Skeletal muscle satellite cell (primary cell): ENCODE measurements around the gene POU6F2.

Experiments
- H3K27me3 ChIP-seq: 2 replicates; pipeline ENCODE4 v1.7.0; 2013; ENCODE audit warnings: low read length; ENCODE audit not compliant: control insufficient read depth, insufficient read depth
- H3K36me3 ChIP-seq: 2 replicates; pipeline ENCODE4 v1.7.0; 2013; ENCODE audit warnings: mild to moderate bottlenecking, control low read depth, low read length; ENCODE audit not compliant: insufficient read depth
- H3K4me1 ChIP-seq: 2 replicates; pipeline ENCODE4 v1.7.0; 2013; ENCODE audit warnings: low read length; ENCODE audit not compliant: control insufficient read depth, insufficient read depth
- H3K4me2 ChIP-seq: 2 replicates; pipeline ENCODE4 v1.7.0; 2013; ENCODE audit warnings: mild to moderate bottlenecking, low read length
- H3K4me3 ChIP-seq: 2 replicates; pipeline ENCODE4 v1.7.0; 2013; ENCODE audit warnings: low read length
- H3K9ac ChIP-seq: 2 replicates; pipeline ENCODE4 v1.7.0; 2013; ENCODE audit warnings: mild to moderate bottlenecking, low read depth, low read length, moderate library complexity
- H3K9me3 ChIP-seq: replicated peaks from 2 replicates; pipeline ENCODE4 v1.7.0; 2013; ENCODE audit warnings: mild to moderate bottlenecking, control low read depth, low read length

The POU6F2 gene

GRCh38 chr7:39432368-39432767 lies 454.7 kb downstream of the POU6F2 start:
- no peak overlapping the region for H3K9ac ChIP-seq
- H3K4me3 ChIP-seq, result no peak overlapping the region
- H3K27me3 ChIP-seq, result peaks cover 4% of the 10 kb centered on the region
- H3K36me3 ChIP-seq, result no peaks in the 10 kb centered on the region
- H3K4me1 ChIP-seq, result peaks cover 10% of the 10 kb centered on the region
- H3K4me2 ChIP-seq, result no peak overlapping the region
- H3K9me3 ChIP-seq, result no peaks in the 10 kb centered on the region

GRCh38 chr7:39432807-39433416 lies 455.2 kb downstream of the POU6F2 start:
- Histone ChIP-seq H3K9ac (no peak overlapping the region), H3K4me3 (no peak overlapping the region), H3K4me1 (peaks cover 7% of the 10 kb centered on the region), H3K27me3 (peaks cover 4% of the 10 kb centered on the region), H3K4me2 (no peak overlapping the region), H3K36me3 (no peaks in the 10 kb centered on the region), H3K9me3 (no peaks in the 10 kb centered on the region)

- Histone ChIP-seq H3K36me3 (no peaks in the 10 kb centered on the region), H3K4me1 (peaks cover 1% of the 10 kb centered on the region), H3K4me3 (no peak overlapping the region), H3K9me3 (no peaks in the 10 kb centered on the region), H3K4me2 (no peak overlapping the region), H3K27me3 (peaks cover 4% of the 10 kb centered on the region), H3K9ac (no peak overlapping the region)
Observed at GRCh38 chr7:39433550-39433949, 455.8 kb downstream of the POU6F2 start.

DNA sequence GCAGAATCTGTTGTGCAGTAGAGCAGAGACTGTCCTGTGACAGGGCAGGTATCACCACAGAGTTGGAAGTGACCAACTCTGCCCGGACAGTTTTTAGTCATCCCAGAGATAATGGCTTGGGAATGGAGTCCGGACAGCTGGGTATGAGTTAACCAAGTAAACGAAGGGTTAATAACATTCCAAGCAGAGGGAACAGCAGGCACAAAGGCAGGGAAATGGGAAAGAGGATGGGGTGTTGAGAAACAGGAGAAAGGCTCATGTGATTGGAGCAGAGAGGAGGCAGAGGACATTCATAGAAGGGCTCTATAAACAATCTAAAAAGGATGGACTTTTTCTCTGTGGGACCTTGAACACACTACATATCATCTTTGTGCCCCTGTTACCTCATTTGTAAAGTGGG lies 456.3 kb downstream of the POU6F2 start:
- Histone ChIP-seq H3K9me3 (no peaks in the 10 kb centered on the region), H3K36me3 (no peaks in the 10 kb centered on the region), H3K9ac (no peak overlapping the region), H3K27me3 (peaks cover 4% of the 10 kb centered on the region), H3K4me1 (no peaks in the 10 kb centered on the region), H3K4me3 (no peak overlapping the region), H3K4me2 (no peak overlapping the region)

GRCh38 chr7:39446546-39446945 lies 468.8 kb downstream of the POU6F2 start:
- Histone ChIP-seq H3K9ac (no peak overlapping the region), H3K4me1 (no peaks in the 10 kb centered on the region), H3K36me3 (no peaks in the 10 kb centered on the region), H3K4me2 (no peak overlapping the region), H3K9me3 (no peaks in the 10 kb centered on the region), H3K4me3 (no peak overlapping the region), H3K27me3 (peaks cover 45% of the 10 kb centered on the region)

- Histone ChIP-seq H3K9ac (no peak overlapping the region), H3K27me3 (peaks cover 16% of the 10 kb centered on the region), H3K4me3 (no peak overlapping the region), H3K9me3 (no peaks in the 10 kb centered on the region), H3K36me3 (no peaks in the 10 kb centered on the region), H3K4me1 (no peaks in the 10 kb centered on the region), H3K4me2 (no peak overlapping the region)
Observed at GRCh38 chr7:39451901-39452300, 474.2 kb downstream of the POU6F2 start.

DNA sequence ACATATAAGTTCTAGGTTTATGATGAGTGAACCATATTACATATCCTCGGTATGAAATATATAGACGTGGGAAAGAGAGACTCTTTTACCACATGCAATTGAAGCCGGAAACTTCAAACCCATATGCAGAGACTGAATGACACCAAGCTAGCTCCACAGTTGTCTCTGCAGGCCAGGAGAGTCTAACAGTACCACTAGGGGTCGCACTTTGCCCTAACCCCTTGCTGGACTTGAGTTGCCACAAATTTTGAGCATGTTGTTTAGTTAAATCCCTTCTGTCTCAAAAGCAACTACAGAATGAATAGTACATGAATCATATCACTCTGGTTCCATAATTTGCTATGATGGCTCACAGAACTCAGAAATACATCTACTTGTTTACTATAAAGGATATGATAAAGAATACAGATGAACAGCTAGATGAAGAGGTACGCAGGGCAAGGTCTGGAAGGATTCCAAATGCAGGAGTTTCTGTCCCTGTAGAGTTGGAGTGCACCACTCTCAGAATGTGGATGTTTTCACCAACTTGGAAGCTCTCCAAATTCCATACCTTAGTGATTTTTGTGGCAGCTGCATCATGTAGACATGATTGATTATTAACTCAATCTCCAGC lies 476.1 kb downstream of the POU6F2 start:
- Histone ChIP-seq H3K27me3 (peaks cover 6% of the 10 kb centered on the region), H3K4me1 (peaks cover 4% of the 10 kb centered on the region), H3K9ac (no peak overlapping the region), H3K9me3 (no peaks in the 10 kb centered on the region), H3K4me3 (no peak overlapping the region), H3K36me3 (no peaks in the 10 kb centered on the region), H3K4me2 (no peak overlapping the region)

DNA sequence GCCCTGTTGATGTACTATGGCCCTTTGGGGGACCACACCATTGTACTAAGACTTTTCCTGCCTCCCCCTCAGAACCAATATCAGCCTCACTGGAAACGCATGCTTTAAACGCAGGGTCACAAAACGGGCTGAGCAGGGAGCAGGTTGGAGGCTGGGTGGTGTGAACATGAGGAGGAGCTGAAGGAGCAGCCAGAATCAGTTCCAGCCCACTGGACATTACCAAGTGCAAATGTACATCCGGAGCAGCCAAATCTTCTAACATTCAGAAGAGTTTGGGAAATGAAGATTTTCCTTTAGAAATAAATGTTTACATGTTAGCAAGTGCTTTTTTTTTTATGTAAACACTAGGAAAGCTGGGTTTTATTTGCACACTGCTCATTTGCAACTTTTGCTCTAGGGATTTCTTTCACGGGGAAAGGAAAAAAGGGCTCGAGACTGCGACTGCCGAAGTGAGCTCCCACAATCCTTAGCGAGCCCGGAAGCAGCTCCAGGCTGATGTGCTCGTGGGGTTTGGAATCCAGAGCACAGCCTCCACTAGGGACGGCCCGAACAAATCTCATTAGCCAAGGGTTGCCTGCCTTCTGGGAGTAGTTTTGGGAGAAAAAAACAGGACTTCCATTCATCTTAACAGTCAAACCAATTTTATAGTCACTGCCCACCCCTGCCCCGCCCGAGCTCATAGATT lies 480.5 kb downstream of the POU6F2 start:
- peak overlapping the region; percentile 5 for H3K9ac ChIP-seq
- peaks cover 7% of the 10 kb centered on the region for H3K27me3 ChIP-seq
- H3K4me3 ChIP-seq, result peak overlapping the region; percentile 56
- peak overlapping the region; percentile 74 for H3K4me2 ChIP-seq
- no peaks in the 10 kb centered on the region for H3K9me3 ChIP-seq
- no peaks in the 10 kb centered on the region for H3K36me3 ChIP-seq
- peaks cover 4% of the 10 kb centered on the region for H3K4me1 ChIP-seq

DNA sequence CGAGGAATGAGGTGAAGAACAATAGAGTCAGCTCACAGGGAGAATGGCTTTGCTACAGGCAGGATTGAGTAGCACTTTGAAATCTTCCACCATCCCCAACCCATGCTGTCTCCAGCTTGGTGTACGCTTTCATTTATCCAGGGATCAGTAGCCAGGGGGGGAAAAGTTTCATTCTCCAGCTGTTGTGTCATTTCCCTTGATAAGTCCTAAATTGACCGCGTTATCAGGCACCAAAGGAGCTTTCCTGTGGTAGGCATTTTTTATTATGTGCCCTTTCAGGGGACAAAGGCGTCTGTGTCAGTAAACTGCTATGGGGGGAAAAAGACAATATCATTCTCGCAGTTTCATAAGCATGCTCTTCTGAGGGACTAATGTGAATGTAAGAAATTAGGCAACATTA lies 481.9 kb downstream of the POU6F2 start:
- Histone ChIP-seq H3K36me3 (no peaks in the 10 kb centered on the region), H3K27me3 (peaks cover 7% of the 10 kb centered on the region), H3K4me3 (no peak overlapping the region), H3K9me3 (no peaks in the 10 kb centered on the region), H3K4me2 (no peak overlapping the region), H3K9ac (no peak overlapping the region), H3K4me1 (peaks cover 4% of the 10 kb centered on the region)

- Histone ChIP-seq H3K4me1 (peaks cover 7% of the 10 kb centered on the region), H3K4me2 (no peak overlapping the region), H3K27me3 (peaks cover 7% of the 10 kb centered on the region), H3K9ac (no peak overlapping the region), H3K36me3 (no peaks in the 10 kb centered on the region), H3K4me3 (no peak overlapping the region), H3K9me3 (no peaks in the 10 kb centered on the region)
Observed at GRCh38 chr7:39460486-39460885, 482.8 kb downstream of the POU6F2 start.

- Histone ChIP-seq H3K9me3 (no peaks in the 10 kb centered on the region), H3K27me3 (peaks cover 7% of the 10 kb centered on the region), H3K4me1 (peaks cover 7% of the 10 kb centered on the region), H3K36me3 (no peaks in the 10 kb centered on the region), H3K9ac (no peak overlapping the region), H3K4me2 (no peak overlapping the region), H3K4me3 (no peak overlapping the region)
Observed at GRCh38 chr7:39461263-39461820, 483.6 kb downstream of the POU6F2 start.
